Coronary artery (tissue), 2 donors: Measurements from ENCODE around the gene FAM114A1.
A peak's percentile ranks its signal among the peaks of the same experiment; 100 is the strongest.

ENCODE experiments used
- DNase-seq: peaks from one replicate; pipeline ENCODE4 v3.0.0-alpha.2; 2017; ENCODE audit warnings: low spot score
- H3K27ac ChIP-seq, 2 donors: fragments of 200-600 bp; sonication (generic); one replicate each; pipeline ENCODE4 v1.5.1; 2016 to 2019
- H3K4me3 ChIP-seq: fragments of 200-600 bp; sonication (generic); 2 replicates; pipeline ENCODE4 v1.5.1; 2016; ENCODE audit warnings: mild to moderate bottlenecking, moderate library complexity
- TF ChIP-seq, protein P1 (sequence below): fragments of 200-600 bp; sonication (generic); IDR thresholded peaks from one replicate; pipeline ENCODE4 v1.5.1; 2019; ENCODE audit warnings: antibody characterized with exemption

FAM114A1 gene

GRCh38 chr4:38868059-38868960 lies 704 bp downstream of the FAM114A1 start:
- DNase-seq: peak; percentile 82
- TF ChIP-seq, protein P1, sequence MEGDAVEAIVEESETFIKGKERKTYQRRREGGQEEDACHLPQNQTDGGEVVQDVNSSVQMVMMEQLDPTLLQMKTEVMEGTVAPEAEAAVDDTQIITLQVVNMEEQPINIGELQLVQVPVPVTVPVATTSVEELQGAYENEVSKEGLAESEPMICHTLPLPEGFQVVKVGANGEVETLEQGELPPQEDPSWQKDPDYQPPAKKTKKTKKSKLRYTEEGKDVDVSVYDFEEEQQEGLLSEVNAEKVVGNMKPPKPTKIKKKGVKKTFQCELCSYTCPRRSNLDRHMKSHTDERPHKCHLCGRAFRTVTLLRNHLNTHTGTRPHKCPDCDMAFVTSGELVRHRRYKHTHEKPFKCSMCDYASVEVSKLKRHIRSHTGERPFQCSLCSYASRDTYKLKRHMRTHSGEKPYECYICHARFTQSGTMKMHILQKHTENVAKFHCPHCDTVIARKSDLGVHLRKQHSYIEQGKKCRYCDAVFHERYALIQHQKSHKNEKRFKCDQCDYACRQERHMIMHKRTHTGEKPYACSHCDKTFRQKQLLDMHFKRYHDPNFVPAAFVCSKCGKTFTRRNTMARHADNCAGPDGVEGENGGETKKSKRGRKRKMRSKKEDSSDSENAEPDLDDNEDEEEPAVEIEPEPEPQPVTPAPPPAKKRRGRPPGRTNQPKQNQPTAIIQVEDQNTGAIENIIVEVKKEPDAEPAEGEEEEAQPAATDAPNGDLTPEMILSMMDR: no peak
- peak overlapping the region; percentile 93 to 94 for H3K27ac ChIP-seq
- peak overlapping the region; percentile 80 for H3K4me3 ChIP-seq

DNA sequence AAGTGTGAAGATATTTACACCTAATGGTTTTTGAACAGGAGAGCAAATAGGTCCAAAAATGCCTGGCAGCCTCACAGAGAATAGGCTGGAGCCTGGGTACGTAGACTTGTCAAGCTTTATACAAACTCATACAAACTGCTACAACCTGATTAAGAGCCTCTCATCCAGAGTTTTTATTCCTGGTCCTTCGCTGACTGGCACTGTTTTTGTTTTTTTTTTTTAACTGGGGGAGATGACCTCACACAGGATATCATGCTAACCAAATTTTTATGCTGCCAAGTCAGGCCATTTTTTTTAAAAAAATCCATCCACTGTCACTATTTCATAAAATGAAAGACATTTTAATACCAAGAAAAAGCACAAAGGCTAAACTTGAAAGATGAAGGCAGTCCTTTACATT lies 1.9 kb downstream of the FAM114A1 start:
- H3K27ac ChIP-seq: peak overlapping the region; percentile 93 to 94
- DNase-seq: no peak
- H3K4me3 ChIP-seq: peak overlapping the region; percentile 80
- TF ChIP-seq, protein P1: no peak

- DNase-seq: no peak
- TF ChIP-seq, protein P1: no peak
- H3K4me3 ChIP-seq: no peak overlapping the region
- H3K27ac ChIP-seq: peak overlapping the region; percentile 24 to 94
Measured at GRCh38 chr4:38870098-38870808, 2.6 kb downstream of the FAM114A1 start.

DNA sequence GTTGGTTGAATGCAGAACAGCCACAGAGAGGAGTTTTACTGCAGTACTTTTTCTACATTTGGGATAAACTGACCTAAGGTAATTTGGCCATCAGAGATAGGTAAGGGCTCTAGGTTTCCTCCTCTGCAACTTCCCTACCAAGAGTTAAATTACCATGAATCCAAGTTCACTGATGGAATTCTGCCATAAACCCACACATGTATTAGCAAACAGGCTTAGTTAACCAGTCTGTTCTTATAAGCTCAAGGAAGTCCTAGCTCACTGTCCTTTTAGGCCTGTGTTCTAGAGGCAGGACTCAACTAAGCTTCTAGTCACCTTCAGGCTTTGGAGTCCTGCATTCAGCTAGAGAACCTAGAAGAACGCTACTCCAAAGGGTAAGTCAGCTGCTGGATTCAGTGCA lies 4.0 kb downstream of the FAM114A1 start:
- DNase-seq: no peak
- H3K27ac ChIP-seq: no peak overlapping the region
- TF ChIP-seq, protein P1: no peak
- no peak overlapping the region for H3K4me3 ChIP-seq

DNA sequence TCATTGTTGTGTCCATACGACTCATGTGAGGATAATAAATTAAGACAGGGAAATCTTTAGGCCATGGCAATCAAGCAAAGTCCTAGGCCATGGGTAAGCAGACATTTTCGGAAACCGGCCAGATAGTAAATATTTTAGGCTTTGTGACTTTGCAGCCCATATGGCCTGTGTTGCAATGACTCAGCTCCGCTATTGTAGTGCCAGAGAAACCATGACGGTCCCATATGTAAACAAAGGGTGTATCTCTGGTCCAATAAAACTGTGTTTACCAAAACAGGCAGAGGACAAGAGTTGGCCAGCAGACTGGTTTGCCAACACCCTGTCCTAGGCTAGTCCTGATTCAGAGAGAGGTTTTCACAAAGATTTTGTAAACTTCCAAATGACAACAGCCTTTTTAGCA lies 5.0 kb downstream of the FAM114A1 start:
- no peak overlapping the region for H3K4me3 ChIP-seq
- DNase-seq: no peak
- peak overlapping the region in 1 of 2 donors; percentile 12 for H3K27ac ChIP-seq

DNA sequence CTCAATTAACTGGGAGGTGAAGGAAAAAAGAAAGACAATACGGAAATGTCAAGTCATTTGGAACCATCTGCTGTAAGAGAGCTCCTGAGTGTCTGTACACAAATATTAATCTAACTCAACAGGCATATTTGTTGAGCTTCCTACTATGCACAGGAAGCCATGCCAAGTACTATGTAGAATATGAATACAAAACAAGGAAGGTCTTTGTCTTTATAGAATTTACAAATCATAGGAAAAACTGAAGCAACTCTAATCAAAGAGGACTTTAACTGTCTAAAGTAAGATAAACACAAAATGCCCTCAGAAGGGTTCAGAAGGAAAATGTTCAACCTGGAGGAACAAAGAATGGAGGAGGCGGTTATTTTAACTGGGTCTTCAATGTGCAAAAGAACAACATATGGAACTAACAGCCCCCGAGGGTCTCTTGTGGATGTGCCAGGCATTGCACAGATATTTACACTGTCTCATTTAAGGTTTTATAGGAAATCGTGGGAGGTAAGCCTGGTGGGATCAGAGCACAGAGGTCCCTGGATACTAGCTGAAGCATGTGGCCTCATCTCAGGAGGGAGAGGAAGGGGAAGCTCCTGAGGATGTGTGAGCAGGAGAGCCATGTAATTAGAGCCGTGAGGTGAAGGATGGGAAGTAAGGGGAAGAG lies 5.8 kb downstream of the FAM114A1 start:
- Histone ChIP-seq H3K4me3 (no peak overlapping the region), H3K27ac (no peak overlapping the region)
- TF ChIP-seq, protein P1: no peak
- no peak for DNase-seq

More for the DNA sequence above, 5.0 kb downstream of the FAM114A1 start:
- TF ChIP-seq, protein P1: no peak
